GM23338 (cell line): ENCODE measurements around the gene KRTAP4-8. TPM values are rescaled to one million over a fixed set of nuclear protein-coding genes. Genes with fewer than 3 reads are reported as not detected.

Experiments
- polyA plus RNA-seq: library from polyadenylated mRNA; unstranded; fragments of >200 nt; fragmentation: Nextera tagmentation; extraction: Ambion mirVana; gene quantifications from 2 replicates; pipeline ENCODE4 v1.2.1, GENCODE V29; 2016
- total RNA-seq: library from RNA; depleted of rRNA; stranded (reverse); fragments of >200 nt; shearing (Covaris generic); gene quantifications from 2 replicates; pipeline ENCODE4 v1.2.3, GENCODE V29; 2014; rRNA removed

The KRTAP4-8 gene
- total and polyA plus RNA-seq, 2 experiments from 2014 or later, result not detected

Other genes with a start within 250 kb of the KRTAP4-8 start
Only the 30 nearest of the 38 such genes appear.
- not detected in 2 replicates for gene KRT39, start 131.2 kb downstream of the KRTAP4-8 start, total RNA-seq
- gene KRT39, start 131.2 kb downstream of the KRTAP4-8 start, polyA plus RNA-seq, result not detected in 2 replicates
- gene KRT40, start 113.8 kb downstream of the KRTAP4-8 start, total RNA-seq, result not detected in 2 replicates
- not detected in 2 replicates for gene KRT40, start 113.8 kb downstream of the KRTAP4-8 start, polyA plus RNA-seq
- gene KRTAP3-3, start 104.0 kb downstream of the KRTAP4-8 start, total RNA-seq, result not detected in 2 replicates
- not detected in 2 replicates for gene KRTAP3-3, start 104.0 kb downstream of the KRTAP4-8 start, polyA plus RNA-seq
- gene KRTAP3-2, start 98.2 kb downstream of the KRTAP4-8 start, total RNA-seq, result not detected in 2 replicates
- gene KRTAP3-2, start 98.2 kb downstream of the KRTAP4-8 start, polyA plus RNA-seq, result not detected in 2 replicates
- gene KRTAP3-1, start 89.0 kb downstream of the KRTAP4-8 start, total RNA-seq, result not detected in 2 replicates
- gene KRTAP3-1, start 89.0 kb downstream of the KRTAP4-8 start, polyA plus RNA-seq, result not detected in 2 replicates
- not detected in 2 replicates for gene KRTAP1-5, start 70.9 kb downstream of the KRTAP4-8 start, total RNA-seq
- not detected in 2 replicates for gene KRTAP1-5, start 70.9 kb downstream of the KRTAP4-8 start, polyA plus RNA-seq
- gene KRTAP1-4, start 67.9 kb downstream of the KRTAP4-8 start, total RNA-seq, result not detected in 2 replicates
- not detected in 2 replicates for gene KRTAP1-4, start 67.9 kb downstream of the KRTAP4-8 start, polyA plus RNA-seq
- not detected in 2 replicates for gene KRTAP1-3, start 63.3 kb downstream of the KRTAP4-8 start, total RNA-seq
- gene KRTAP1-3, start 63.3 kb downstream of the KRTAP4-8 start, polyA plus RNA-seq, result not detected in 2 replicates
- not detected in 2 replicates for gene KRTAP1-1, start 56.7 kb downstream of the KRTAP4-8 start, total RNA-seq
- not detected in 2 replicates for gene KRTAP1-1, start 56.7 kb downstream of the KRTAP4-8 start, polyA plus RNA-seq
- gene KRTAP2-1, start 50.8 kb downstream of the KRTAP4-8 start, total RNA-seq, result not detected in 2 replicates
- gene KRTAP2-1, start 50.8 kb downstream of the KRTAP4-8 start, polyA plus RNA-seq, result not detected in 2 replicates
- gene KRTAP2-2, start 42.9 kb downstream of the KRTAP4-8 start, total RNA-seq, result not detected in 2 replicates
- gene KRTAP2-2, start 42.9 kb downstream of the KRTAP4-8 start, polyA plus RNA-seq, result not detected in 2 replicates
- not detected in 2 replicates for gene KRTAP2-3, start 38.0 kb downstream of the KRTAP4-8 start, total RNA-seq
- gene KRTAP2-3, start 38.0 kb downstream of the KRTAP4-8 start, polyA plus RNA-seq, result not detected in 2 replicates
- not detected in 2 replicates for gene KRTAP2-4, start 32.3 kb downstream of the KRTAP4-8 start, total RNA-seq
- not detected in 2 replicates for gene KRTAP2-4, start 32.3 kb downstream of the KRTAP4-8 start, polyA plus RNA-seq
- gene KRTAP4-7, start 14.0 kb downstream of the KRTAP4-8 start, total RNA-seq, result not detected in 2 replicates
- gene KRTAP4-7, start 14.0 kb downstream of the KRTAP4-8 start, polyA plus RNA-seq, result not detected in 2 replicates
- not detected in 2 replicates for gene KRTAP4-16, start 4.1 kb upstream of the KRTAP4-8 start, total RNA-seq
- not detected in 2 replicates for gene KRTAP4-16, start 4.1 kb upstream of the KRTAP4-8 start, polyA plus RNA-seq
- gene KRTAP4-9, start 7.2 kb upstream of the KRTAP4-8 start, total RNA-seq, result not detected in 2 replicates
- gene KRTAP4-9, start 7.2 kb upstream of the KRTAP4-8 start, polyA plus RNA-seq, result not detected in 2 replicates
- not detected in 2 replicates for gene KRTAP4-11, start 20.2 kb upstream of the KRTAP4-8 start, total RNA-seq
- not detected in 2 replicates for gene KRTAP4-11, start 20.2 kb upstream of the KRTAP4-8 start, polyA plus RNA-seq
- gene KRTAP4-12, start 26.0 kb upstream of the KRTAP4-8 start, total RNA-seq, result not detected in 2 replicates
- gene KRTAP4-12, start 26.0 kb upstream of the KRTAP4-8 start, polyA plus RNA-seq, result not detected in 2 replicates
- not detected in 2 replicates for gene KRTAP4-6, start 42.4 kb upstream of the KRTAP4-8 start, total RNA-seq
- not detected in 2 replicates for gene KRTAP4-6, start 42.4 kb upstream of the KRTAP4-8 start, polyA plus RNA-seq
- gene KRTAP4-5, start 51.7 kb upstream of the KRTAP4-8 start, total RNA-seq, result not detected in 2 replicates
- not detected in 2 replicates for gene KRTAP4-5, start 51.7 kb upstream of the KRTAP4-8 start, polyA plus RNA-seq
- gene KRTAP4-4, start 62.6 kb upstream of the KRTAP4-8 start, total RNA-seq, result not detected in 2 replicates
- gene KRTAP4-4, start 62.6 kb upstream of the KRTAP4-8 start, polyA plus RNA-seq, result not detected in 2 replicates
- not detected in 2 replicates for gene KRTAP4-3, start 70.1 kb upstream of the KRTAP4-8 start, total RNA-seq
- not detected in 2 replicates for gene KRTAP4-3, start 70.1 kb upstream of the KRTAP4-8 start, polyA plus RNA-seq
- gene KRTAP4-2, start 80.1 kb upstream of the KRTAP4-8 start, total RNA-seq, result not detected in 2 replicates
- not detected in 2 replicates for gene KRTAP4-2, start 80.1 kb upstream of the KRTAP4-8 start, polyA plus RNA-seq
- gene KRTAP4-1, start 86.8 kb upstream of the KRTAP4-8 start, total RNA-seq, result not detected in 2 replicates
- gene KRTAP4-1, start 86.8 kb upstream of the KRTAP4-8 start, polyA plus RNA-seq, result not detected in 2 replicates
- gene KRTAP9-1, start 91.7 kb upstream of the KRTAP4-8 start, total RNA-seq, result not detected in 2 replicates
- not detected in 2 replicates for gene KRTAP9-1, start 91.7 kb upstream of the KRTAP4-8 start, polyA plus RNA-seq
- not detected in 2 replicates for gene KRTAP9-2, start 128.5 kb upstream of the KRTAP4-8 start, total RNA-seq
- not detected in 2 replicates for gene KRTAP9-2, start 128.5 kb upstream of the KRTAP4-8 start, polyA plus RNA-seq
- gene KRTAP9-3, start 134.3 kb upstream of the KRTAP4-8 start, total RNA-seq, result not detected in 2 replicates
- gene KRTAP9-3, start 134.3 kb upstream of the KRTAP4-8 start, polyA plus RNA-seq, result not detected in 2 replicates
- not detected in 2 replicates for gene KRTAP9-8, start 139.9 kb upstream of the KRTAP4-8 start, total RNA-seq
- not detected in 2 replicates for gene KRTAP9-8, start 139.9 kb upstream of the KRTAP4-8 start, polyA plus RNA-seq
- not detected in 2 replicates for gene KRTAP9-4, start 151.5 kb upstream of the KRTAP4-8 start, total RNA-seq
- not detected in 2 replicates for gene KRTAP9-4, start 151.5 kb upstream of the KRTAP4-8 start, polyA plus RNA-seq
- not detected in 2 replicates for gene KRTAP9-9, start 157.2 kb upstream of the KRTAP4-8 start, total RNA-seq
- not detected in 2 replicates for gene KRTAP9-9, start 157.2 kb upstream of the KRTAP4-8 start, polyA plus RNA-seq